A375 (cell line): ENCODE measurements around the gene JMJD4. TPM values are rescaled to one million over a fixed set of nuclear protein-coding genes. Genes with fewer than 3 reads are reported as not detected.

Experiments used
- total RNA-seq: library from RNA; depleted of rRNA; stranded (reverse); fragments of >200 nt; shearing (Covaris generic); gene quantifications from 2 replicates; pipeline ENCODE4 v1.2.3, GENCODE V29; 2014; rRNA removed

Gene JMJD4
- total RNA-seq = 41.9 and 47.7 TPM in 2 replicates

GRCh38 chr1:227734856-227735538, at the start of gene JMJD4, which contains the start of gene SNAP47:
Gene JMJD4, minus strand, starts transcription at chr1:227735302. Its CDS starts 29 bp downstream, at chr1:227735273.
Gene SNAP47, plus strand, starts transcription at chr1:227735435. Its CDS starts 12,302 bp downstream, at chr1:227747737.

Other genes with a start within 250 kb of the JMJD4 start
- gene ZNF678, start 171.7 kb downstream of the JMJD4 start, total RNA-seq = 8.4 and 9.8 TPM in 2 replicates
- gene SNAP47, start 133 bp upstream of the JMJD4 start, total RNA-seq = 55.6 and 66.2 TPM in 2 replicates
- not detected in 2 replicates for gene PRSS38, start 80.4 kb upstream of the JMJD4 start, total RNA-seq
- gene WNT9A, start 212.6 kb upstream of the JMJD4 start, total RNA-seq = 0.72 and 0.83 TPM in 2 replicates